HG03108 (cell line): ENCODE measurements around the gene MORC3.
"Not testable (repeated sequence)": the region's sequence is repeated elsewhere in the genome, so short reads cannot be mapped to it uniquely, and the experiment has no call there.

ENCODE experiments used
- ATAC-seq: cut with Tn5 transposase; IDR thresholded peaks from one replicate; pipeline ENCODE4 v1.9.1; 2021; ENCODE audit warnings: moderate library complexity; ENCODE audit not compliant: unreplicated experiment

The MORC3 gene

DNA sequence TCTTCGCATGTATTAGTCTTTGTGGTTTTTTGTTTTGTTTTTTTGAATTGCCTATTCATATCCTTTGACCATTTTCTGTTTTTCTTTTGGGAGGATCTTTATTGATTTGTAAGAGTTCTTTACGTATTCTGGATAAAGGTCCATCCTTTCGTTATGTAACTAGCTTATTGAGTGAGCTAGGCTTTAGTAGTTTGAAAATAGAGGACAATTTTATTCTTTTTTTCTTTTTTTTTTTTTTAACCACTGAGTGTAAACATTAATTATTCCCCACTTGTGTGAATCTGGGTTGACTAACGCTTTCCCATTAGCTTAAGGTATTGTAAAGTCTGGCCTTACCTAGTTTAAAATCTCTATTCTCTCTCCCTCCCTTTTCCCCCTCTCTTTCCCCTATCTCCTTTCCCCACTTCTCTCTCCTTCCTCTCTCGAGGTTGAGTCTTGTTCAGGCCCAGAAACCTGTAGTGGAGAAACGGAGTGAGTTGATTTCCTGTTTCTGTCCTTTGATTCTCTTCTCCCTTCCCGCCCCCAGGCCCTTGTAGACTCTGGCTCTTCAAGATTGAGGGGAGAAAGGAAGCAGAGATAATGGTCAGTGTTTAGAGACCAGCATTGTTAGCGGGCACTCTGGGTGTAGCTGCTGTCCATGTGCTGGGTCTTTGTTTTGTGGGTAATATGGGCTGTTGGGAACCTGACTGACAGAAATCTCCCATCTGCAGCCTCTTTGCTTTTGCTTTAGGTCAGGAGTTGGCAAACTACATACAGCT is 1.5 kb downstream of the MORC3 start:
- ATAC-seq = no peak

DNA sequence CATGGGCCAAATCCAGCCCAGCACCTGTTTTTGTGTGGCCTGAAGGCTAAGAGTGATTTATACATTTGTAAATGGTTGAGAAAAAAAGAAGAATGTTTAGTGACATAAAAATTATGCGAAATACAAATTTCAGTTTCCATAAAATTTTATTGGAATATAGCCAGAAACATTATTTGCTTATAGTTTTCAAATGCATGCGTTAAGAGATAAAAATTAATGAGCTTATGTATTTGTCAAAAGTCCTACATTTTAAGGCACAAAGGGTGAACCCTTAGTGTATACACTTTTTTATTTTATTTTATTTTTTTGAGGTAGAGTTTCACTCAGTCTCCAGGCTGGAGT is 2.1 kb downstream of the MORC3 start:
- no peak for ATAC-seq

- no peak for ATAC-seq
These were observed 3.0 kb downstream of the MORC3 start for GRCh38 chr21:36323032-36323431.

DNA sequence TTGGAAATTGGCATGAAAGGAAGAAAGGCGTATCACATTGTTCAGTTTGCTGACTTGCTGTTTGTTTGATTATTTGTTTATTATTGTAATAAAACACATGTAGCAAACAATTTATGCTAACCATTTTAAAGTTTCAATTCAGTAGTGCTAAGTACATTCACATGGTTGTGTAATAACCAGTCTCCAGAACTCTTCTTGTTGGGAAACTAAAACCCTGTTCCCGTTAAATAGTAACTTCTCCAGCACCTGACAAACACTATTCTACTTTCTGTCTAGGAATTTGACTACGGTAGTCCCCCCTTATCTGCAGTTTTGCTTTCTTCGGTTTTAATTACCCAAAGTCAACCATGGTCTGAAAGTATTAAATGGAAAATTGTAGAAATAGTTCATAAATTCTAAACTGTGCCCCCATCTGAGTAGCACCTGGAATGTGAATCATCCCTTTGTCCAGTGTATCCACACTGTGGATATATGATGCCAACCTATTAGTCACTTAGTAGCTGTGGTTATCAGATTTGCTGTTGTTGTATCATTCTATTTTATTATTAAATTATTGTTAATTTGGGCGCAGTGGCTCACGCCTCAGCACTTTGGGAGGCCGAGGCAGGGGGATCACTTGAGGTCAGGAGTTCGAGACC is 5.5 kb downstream of the MORC3 start:
- ATAC-seq = no peak

DNA sequence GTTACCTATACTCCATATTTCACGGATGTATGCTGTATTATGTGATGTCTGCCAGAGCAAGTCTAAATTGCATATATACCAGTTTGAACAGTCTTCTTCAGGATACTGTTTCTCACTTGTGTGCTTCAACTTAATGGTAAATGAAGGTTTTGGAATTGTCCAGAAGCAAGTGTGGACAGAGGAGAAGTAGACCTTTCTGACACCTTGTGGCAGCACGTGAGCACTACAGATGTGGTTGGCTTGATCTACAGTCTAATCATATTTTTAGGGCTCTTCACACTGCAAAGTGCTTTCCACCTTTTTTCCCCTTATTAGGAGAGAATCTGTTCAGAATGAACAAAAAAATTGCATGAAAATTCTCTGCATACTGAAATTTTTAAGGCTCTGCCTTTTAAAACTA is 10.9 kb downstream of the MORC3 start:
- ATAC-seq = no peak

DNA sequence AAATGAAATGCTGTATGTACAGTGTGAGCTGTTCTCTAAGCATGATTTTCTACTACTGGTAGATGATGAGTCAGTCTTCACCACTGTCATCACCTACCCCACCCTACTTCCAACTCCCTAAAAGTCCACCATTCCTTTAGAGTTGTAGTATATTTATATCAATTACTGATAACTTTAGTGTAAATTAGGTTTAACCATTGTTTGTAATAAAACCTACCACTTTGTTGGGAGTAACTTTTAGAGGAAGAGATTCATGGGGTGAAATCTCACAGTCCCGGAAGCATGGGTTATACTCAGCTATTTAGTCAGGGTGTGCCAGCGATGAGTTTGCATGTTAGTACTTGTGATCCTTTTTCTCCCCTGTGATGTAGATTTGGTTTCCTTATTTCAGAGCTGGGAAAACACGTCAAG is 17.1 kb downstream of the MORC3 start:
- ATAC-seq = no peak

DNA sequence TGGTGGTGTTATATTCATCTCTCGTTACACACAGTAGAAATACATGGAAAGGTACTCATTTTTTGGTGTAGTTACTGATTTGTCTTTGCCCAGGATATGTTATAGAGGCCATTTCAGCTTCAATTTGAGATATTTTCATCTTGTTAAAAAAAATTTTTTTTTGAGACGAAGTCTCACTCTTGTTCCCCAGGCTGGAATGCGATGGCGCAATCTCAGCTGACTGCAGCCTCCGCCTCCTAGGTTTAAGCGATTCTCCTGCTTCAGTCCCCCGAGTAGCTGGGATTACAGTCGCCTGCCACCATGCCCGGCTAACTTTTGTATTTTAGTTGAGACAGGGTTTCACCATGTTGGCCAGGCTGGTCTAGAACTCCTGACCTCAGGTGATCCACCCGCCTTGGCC is 19.0 kb downstream of the MORC3 start:
- ATAC-seq = no peak

GRCh38 chr21:36342581-36342980 is 22.6 kb downstream of the MORC3 start:
- not testable (repeated sequence) for ATAC-seq

- ATAC-seq = no peak
These were observed 24.9 kb downstream of the MORC3 start for GRCh38 chr21:36344931-36345330.

GRCh38 chr21:36347278-36347961 is 27.4 kb downstream of the MORC3 start:
- no peak for ATAC-seq

- no peak for ATAC-seq
These were observed 27.9 kb downstream of the MORC3 start for GRCh38 chr21:36347962-36348328.

DNA sequence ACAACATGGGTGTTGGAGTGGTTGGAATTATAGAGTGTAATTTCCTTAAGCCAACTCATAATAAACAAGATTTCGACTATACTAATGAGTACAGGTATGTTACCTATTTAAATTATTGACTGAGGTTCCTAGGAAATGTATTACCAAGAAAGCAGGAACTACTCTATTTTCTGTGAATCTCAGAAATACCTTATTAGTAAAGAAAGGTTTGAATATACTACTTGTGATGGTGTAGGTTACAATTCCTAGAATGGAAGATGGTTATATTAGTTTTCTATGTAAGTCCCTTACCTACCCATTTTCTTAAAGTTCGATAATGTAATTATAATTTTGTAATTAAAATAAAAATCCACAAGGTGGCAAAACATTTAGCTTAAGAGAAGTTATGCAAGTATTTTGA is 29.3 kb downstream of the MORC3 start:
- ATAC-seq = no peak

DNA sequence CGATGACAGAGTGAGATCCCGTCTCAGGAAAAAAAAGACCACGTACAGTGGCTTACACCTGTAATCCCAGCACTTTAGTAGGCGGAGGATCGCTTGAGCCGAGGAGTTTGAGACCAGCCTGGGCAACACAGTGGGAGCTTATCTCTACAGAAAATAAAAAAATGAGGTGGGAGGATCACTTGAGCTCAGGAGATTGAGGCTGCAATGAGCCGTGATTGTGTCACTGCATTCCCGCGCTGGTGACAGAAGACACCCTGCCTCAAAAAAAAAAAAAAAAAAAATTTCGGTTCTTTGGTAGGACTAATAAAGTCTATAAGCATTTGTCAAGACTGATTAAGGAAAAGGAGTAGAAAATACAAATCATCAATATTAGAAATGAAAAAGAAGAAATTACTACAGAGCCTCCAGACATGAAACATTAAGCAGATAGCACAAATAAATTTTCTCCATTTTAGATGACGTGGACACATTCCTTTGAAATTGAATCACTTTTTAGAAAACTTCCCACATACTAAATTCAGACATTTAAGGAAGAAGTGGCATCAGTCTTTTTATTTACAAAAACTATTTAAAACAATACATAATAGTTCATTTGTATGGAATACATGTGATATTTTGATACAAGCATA is 30.4 kb downstream of the MORC3 start:
- no peak for ATAC-seq

DNA sequence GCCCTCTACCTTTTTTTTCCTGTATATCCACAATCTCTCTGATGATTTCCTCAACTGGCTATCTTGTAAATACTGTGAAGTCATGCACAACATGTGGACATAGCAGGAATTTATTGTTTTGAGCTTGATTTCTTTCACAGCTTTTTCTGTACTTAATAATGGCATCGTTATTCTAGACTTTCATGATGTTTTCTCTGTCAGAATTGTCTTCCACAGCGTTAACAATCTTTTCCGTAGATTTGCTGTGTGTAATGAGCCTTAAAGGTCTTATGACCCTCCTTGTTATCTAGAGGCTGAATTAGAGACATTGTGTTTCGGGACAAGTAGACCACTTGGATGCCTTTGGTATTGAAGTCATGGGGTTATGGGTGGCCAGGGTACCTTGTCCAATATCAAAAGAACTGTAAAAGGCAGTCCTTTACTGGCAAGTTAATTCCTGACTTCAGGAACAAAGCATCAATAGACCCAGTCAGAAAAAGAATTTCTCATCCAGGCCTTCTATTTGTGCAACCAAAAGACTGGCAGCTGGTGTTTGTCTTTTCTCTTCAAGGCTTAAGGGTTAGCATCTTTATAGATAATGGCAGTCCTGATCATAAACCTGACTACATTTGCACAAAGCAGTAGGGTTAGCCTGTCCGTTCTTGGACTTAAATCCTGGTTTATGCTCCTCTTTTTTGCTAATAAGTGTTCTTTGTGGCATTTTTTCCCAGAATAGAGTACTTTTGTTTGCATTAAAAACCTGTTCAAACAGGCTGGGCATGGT is 35.1 kb downstream of the MORC3 start:
- ATAC-seq = no peak

GRCh38 chr21:36355868-36356267 is 35.9 kb downstream of the MORC3 start:
- ATAC-seq = no peak

DNA sequence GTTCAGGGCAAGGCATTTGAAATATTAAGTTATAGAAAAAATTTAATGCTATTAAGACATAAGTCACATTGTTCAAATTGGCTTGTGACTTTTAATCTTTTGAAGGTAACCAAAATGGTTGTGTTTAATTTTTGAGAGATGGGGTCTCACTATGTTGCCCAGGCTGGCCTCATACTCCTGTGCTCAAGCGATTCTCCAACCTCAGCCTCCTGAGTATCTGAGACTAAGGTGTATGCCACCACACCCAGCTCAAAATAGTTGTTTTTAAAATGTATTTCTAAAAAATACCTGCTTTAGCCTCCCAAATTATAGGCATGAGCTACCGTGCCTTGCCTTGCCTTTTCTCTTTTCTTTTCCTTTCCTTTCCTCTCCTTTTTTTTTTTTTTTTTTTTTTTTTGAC is 39.2 kb downstream of the MORC3 start:
- ATAC-seq = no peak

DNA sequence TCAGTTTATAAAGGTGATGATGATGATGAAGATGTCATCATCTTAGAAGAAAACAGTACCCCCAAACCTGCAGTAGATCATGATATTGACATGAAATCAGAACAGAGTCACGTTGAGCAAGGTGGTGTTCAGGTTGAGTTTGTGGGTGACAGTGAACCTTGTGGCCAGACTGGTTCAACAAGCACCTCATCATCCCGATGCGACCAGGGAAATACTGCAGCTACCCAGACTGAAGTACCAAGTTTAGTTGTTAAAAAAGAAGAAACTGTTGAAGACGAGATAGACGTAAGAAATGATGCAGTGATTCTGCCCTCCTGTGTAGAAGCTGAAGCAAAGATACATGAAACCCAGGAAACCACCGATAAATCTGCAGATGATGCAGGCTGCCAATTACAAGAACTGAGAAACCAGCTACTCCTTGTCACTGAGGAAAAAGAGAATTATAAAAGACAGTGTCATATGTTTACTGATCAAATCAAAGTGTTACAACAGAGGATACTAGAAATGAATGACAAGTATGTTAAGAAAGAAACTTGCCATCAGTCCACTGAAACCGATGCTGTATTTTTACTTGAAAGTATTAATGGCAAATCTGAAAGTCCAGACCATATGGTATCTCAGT is 49.2 kb downstream of the MORC3 start:
- no peak for ATAC-seq

GRCh38 chr21:36375994-36376393 is 56.0 kb downstream of the MORC3 start:
- ATAC-seq = no peak

DNA sequence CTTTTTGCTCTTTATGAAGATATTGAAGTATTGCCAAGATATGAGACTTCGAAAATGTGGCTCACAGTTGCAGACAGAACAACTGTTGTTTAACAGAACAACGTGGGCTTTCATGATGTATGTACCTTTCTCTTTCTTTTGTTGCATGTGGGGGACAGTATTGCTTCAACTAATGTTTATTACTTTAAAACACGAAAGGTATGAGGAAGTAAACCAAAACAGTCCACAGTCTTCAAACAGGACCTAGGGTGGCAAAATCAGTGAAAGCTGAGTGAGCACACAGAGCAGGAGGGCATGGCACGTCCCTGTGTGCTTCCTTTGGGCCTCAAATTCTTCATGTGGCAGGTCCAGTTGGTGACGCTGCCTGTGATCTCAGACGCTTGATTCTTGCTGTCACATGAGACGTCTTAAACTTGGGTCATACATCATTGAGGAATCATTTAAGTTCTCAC is 57.4 kb downstream of the MORC3 start:
- no peak for ATAC-seq

- no peak for ATAC-seq
These were observed 59.3 kb downstream of the MORC3 start for GRCh38 chr21:36379251-36379650.
